IMR-90 (cell line): Measurements from ENCODE around the gene PAFAH1B2. TPM values are rescaled to one million over a fixed set of nuclear protein-coding genes. Genes with fewer than 3 reads are reported as not detected.

ENCODE experiments used
- ATAC-seq: fragments of 200-7000 bp; cut with Tn5 transposase; 2 replicates; pipeline ENCODE4 v1.9.1; 2020; ENCODE audit warnings: low read depth, mild to moderate bottlenecking, moderate library complexity
- BruUV-seq: library from RNA; stranded (reverse); fragments of 400-500 nt; replicated peaks from 2 replicates; lab custom pipeline; 2021; lab: Mats Ljungman, UMichigan
- CTCF ChIA-PET: fragments of 300-600 bp; formaldehyde crosslinking; extraction: SDS; loops from one replicate; lab custom pipeline; 2021; ENCODE audit warnings: antibody characterized with exemption; lab: Yijun Ruan, JAX
- POLR2A ChIA-PET: fragments of 300-600 bp; sonication (Branson Sonifier 250); formaldehyde crosslinking; loops from one replicate; lab custom pipeline; 2022; ENCODE audit warnings: antibody characterized with exemption; ENCODE audit not compliant: unreplicated experiment; lab: Charles Lee
- DNase-seq: peaks from one replicate; pipeline ENCODE4 v3.0.0; 2013
- H2AFZ ChIP-seq: replicated peaks from 2 replicates; pipeline ENCODE3; 2013; ENCODE audit warnings: low read length, mild to moderate bottlenecking; ENCODE audit not compliant: poor library complexity
- H2AK5ac ChIP-seq: 2 replicates; pipeline ENCODE4 v1.6.1; 2013; ENCODE audit warnings: low read depth, low read length, inconsistent platforms
- H2AK9ac ChIP-seq: replicated peaks from 2 replicates; pipeline ENCODE3; 2013; ENCODE audit warnings: mild to moderate bottlenecking, low read depth, low read length, moderate library complexity; ENCODE audit not compliant: poor library complexity
- H2BK120ac ChIP-seq: 2 replicates; pipeline ENCODE4 v1.6.1; 2013; ENCODE audit warnings: low read depth, low read length, inconsistent platforms
- H2BK15ac ChIP-seq: 3 replicates; pipeline ENCODE4 v1.6.1; 2013; ENCODE audit warnings: low read depth, low read length, inconsistent platforms
- H2BK20ac ChIP-seq: 2 replicates; pipeline ENCODE4 v1.6.1; 2013; ENCODE audit warnings: low read depth, mild to moderate bottlenecking, inconsistent platforms, low read length, moderate library complexity
- H2BK5ac ChIP-seq: 2 replicates; pipeline ENCODE4 v1.6.1; 2013; ENCODE audit warnings: mild to moderate bottlenecking, low read depth, low read length, inconsistent platforms; ENCODE audit not compliant: poor library complexity, severe bottlenecking
- H3K14ac ChIP-seq: replicated peaks from 2 replicates; pipeline ENCODE4 v1.6.1; 2013; ENCODE audit warnings: low read depth, low read length, inconsistent platforms
- H3K18ac ChIP-seq: 2 replicates; pipeline ENCODE4 v1.6.1; 2013; ENCODE audit warnings: low read depth, low read length, control low read depth
- H3K23ac ChIP-seq: 2 replicates; pipeline ENCODE4 v1.6.1; 2013; ENCODE audit warnings: low read depth, low read length, inconsistent platforms
- H3K27ac ChIP-seq: 2 replicates; pipeline ENCODE4 v1.5.1; 2013; ENCODE audit warnings: mild to moderate bottlenecking, control low read depth, low read length; ENCODE audit not compliant: insufficient read depth
- H3K27me3 ChIP-seq: 2 replicates; pipeline ENCODE4 v1.6.1; 2013; ENCODE audit warnings: low read length; ENCODE audit not compliant: control insufficient read depth, insufficient read depth
- H3K36me3 ChIP-seq: 2 replicates; pipeline ENCODE4 v1.6.1; 2013; ENCODE audit warnings: low read length, mixed read lengths; ENCODE audit not compliant: control insufficient read depth, insufficient read depth
- H3K4ac ChIP-seq: 2 replicates; pipeline ENCODE4 v1.6.1; 2013; ENCODE audit warnings: low read depth, low read length, inconsistent platforms
- H3K4me1 ChIP-seq: 2 replicates; pipeline ENCODE4 v1.6.1; 2013; ENCODE audit warnings: low read length, mixed read lengths; ENCODE audit not compliant: control insufficient read depth, insufficient read depth
- H3K4me2 ChIP-seq: 2 replicates; pipeline ENCODE4 v1.6.1; 2013; ENCODE audit warnings: low read depth, mild to moderate bottlenecking, control low read depth, low read length, moderate library complexity
- H3K4me3 ChIP-seq: 2 replicates; pipeline ENCODE4 v1.5.1; 2013; ENCODE audit warnings: low read depth, mild to moderate bottlenecking, control low read depth, low read length, moderate library complexity; ENCODE audit not compliant: insufficient read depth
- H3K56ac ChIP-seq: 2 replicates; pipeline ENCODE4 v1.6.1; 2013; ENCODE audit warnings: low read length, inconsistent platforms; ENCODE audit not compliant: insufficient read depth; ENCODE audit errors: extremely low read depth
- H3K79me1 ChIP-seq, 2 experiments: 2 replicates each; pipeline ENCODE4 v1.6.1; 2013; ENCODE audit warnings: low read length in 2 of 2, inconsistent platforms in 1 of 2, low read depth in 1 of 2
- H3K9ac ChIP-seq: 2 replicates; pipeline ENCODE4 v1.6.1; 2013; ENCODE audit warnings: low read depth, low read length, control low read depth
- H3K9me1 ChIP-seq: 2 replicates; pipeline ENCODE4 v1.6.1; 2013; ENCODE audit warnings: low read length, inconsistent platforms; ENCODE audit not compliant: insufficient read depth
- H3K9me3 ChIP-seq: 2 replicates; pipeline ENCODE4 v1.6.1; 2013; ENCODE audit warnings: low read length; ENCODE audit not compliant: control insufficient read depth, insufficient read depth
- H4K20me1 ChIP-seq: 2 replicates; pipeline ENCODE4 v1.6.1; 2013; ENCODE audit warnings: low read length, inconsistent platforms; ENCODE audit not compliant: insufficient read depth
- H4K5ac ChIP-seq: 2 replicates; pipeline ENCODE4 v1.6.1; 2013; ENCODE audit warnings: mild to moderate bottlenecking, low read depth, low read length, control low read depth
- H4K8ac ChIP-seq, 2 experiments: 2 replicates each; pipeline ENCODE4 v1.6.1; 2013; ENCODE audit warnings: low read depth in 2 of 2, low read length in 2 of 2, control low read depth in 1 of 2, inconsistent platforms in 1 of 2
- H4K91ac ChIP-seq: 2 replicates; pipeline ENCODE4 v1.6.1; 2013; ENCODE audit warnings: low read depth, low read length, inconsistent platforms; ENCODE audit not compliant: insufficient read depth
- CEBPB ChIP-seq: IDR thresholded peaks from 2 replicates; pipeline ENCODE4 v1.6.1; 2012; ENCODE audit warnings: low read depth, low read length, improper control_type of control experiment
- CTCF ChIP-seq: conservative IDR thresholded peaks from 2 replicates; pipeline ENCODE4 v1.5.1; 2012; ENCODE audit warnings: mild to moderate bottlenecking, low read depth, low read length, improper control_type of control experiment
- ELK1 ChIP-seq: fragments of 150-350 bp; IDR thresholded peaks from 2 replicates; pipeline ENCODE4 v1.6.1; 2016; ENCODE audit warnings: low read depth, mild to moderate bottlenecking, low read length, moderate library complexity, borderline replicate concordance
- FOS ChIP-seq: fragments of 150-350 bp; IDR thresholded peaks from 2 replicates; pipeline ENCODE4 v1.6.1; 2016; ENCODE audit warnings: low read depth, low read length
- MAFK ChIP-seq: IDR thresholded peaks from 2 replicates; pipeline ENCODE4 v1.6.1; 2012; ENCODE audit warnings: low read depth, low read length, improper control_type of control experiment
- MAZ ChIP-seq: IDR thresholded peaks from 2 replicates; pipeline ENCODE4 v1.6.1; 2012; ENCODE audit warnings: low read depth, mild to moderate bottlenecking, low read length, improper control_type of control experiment, moderate library complexity, borderline replicate concordance
- MXI1 ChIP-seq: IDR thresholded peaks from 2 replicates; pipeline ENCODE4 v1.6.1; 2012; ENCODE audit warnings: low read depth, mild to moderate bottlenecking, low read length, moderate library complexity, borderline replicate concordance
- NFE2L2 ChIP-seq: fragments of 150-350 bp; IDR thresholded peaks from 2 replicates; pipeline ENCODE4 v1.6.1; 2016; ENCODE audit warnings: low read depth, mild to moderate bottlenecking, low read length
- POLR2A ChIP-seq: IDR thresholded peaks from 2 replicates; pipeline ENCODE4 v1.6.1; 2012; ENCODE audit warnings: mild to moderate bottlenecking, low read depth, low read length
- RCOR1 ChIP-seq: IDR thresholded peaks from 2 replicates; pipeline ENCODE4 v1.6.1; 2012; ENCODE audit warnings: mild to moderate bottlenecking, low read length, improper control_type of control experiment; ENCODE audit not compliant: insufficient replicate concordance
- RFX5 ChIP-seq: IDR thresholded peaks from 2 replicates; pipeline ENCODE4 v1.8.0; 2012; ENCODE audit warnings: low read depth, mild to moderate bottlenecking, low read length, moderate library complexity
- USF2 ChIP-seq: fragments of 150-350 bp; IDR thresholded peaks from 2 replicates; pipeline ENCODE4 v1.6.1; 2017; ENCODE audit warnings: mild to moderate bottlenecking, antibody characterized with exemption, low read length, low read depth
- dilution Hi-C: fragments of 300-500 bp; cut with HindIII; formaldehyde crosslinking; loops from one replicate; pipeline ENCODE4 v1.14.3; 2018; ENCODE audit warnings: low sequenced_read_pairs; ENCODE audit not compliant: unreplicated experiment
- in situ Hi-C: fragments of 300-500 bp; cut with MboI; formaldehyde crosslinking; loops from 3 replicates; pipeline ENCODE4 v1.14.3; 2019; ENCODE audit warnings: low sequenced_read_pairs, inconsistent platforms, mixed read lengths
- intact Hi-C: fragments of 100-400 bp; cut with micrococcal nuclease; formaldehyde crosslinking; loops from 2 replicates; pipeline ENCODE4 v1.10.0; 2022
- polyA plus RNA-seq, 3 experiments: library from polyadenylated mRNA; depleted of rRNA; stranded (reverse); fragments of >200 nt; gene quantifications; 2 replicates each; pipeline ENCODE4 v1.2.3, GENCODE V29; 2012; ENCODE audit warnings: low replicate concordance in 1 of 3
- total RNA-seq: library from RNA; depleted of rRNA; stranded (reverse); fragments of >200 nt; gene quantifications from 2 replicates; pipeline ENCODE4 v1.2.3, GENCODE V29; 2012

PAFAH1B2 gene
- total and polyA plus RNA-seq, 2 of the 4 experiments (the other 2 are of a cell fraction), result 29.8 to 280 TPM

- H3K9me1 ChIP-seq, result no peaks in the 10 kb centered on the region
- no peak overlapping the region for H4K5ac ChIP-seq
- H3K79me1 ChIP-seq, result no peaks in the 10 kb centered on the region
- H3K4me3 ChIP-seq, result no peak overlapping the region
- no peak overlapping the region for H4K8ac ChIP-seq
- no peak overlapping the region for H2BK20ac ChIP-seq
- POLR2A ChIA-PET, result no interaction called here
- no peak overlapping the region for H2AK9ac ChIP-seq
- intact Hi-C loops (no loop called here), dilution Hi-C loops (no loop called here), in situ Hi-C loops (no loop called here)
- H3K9me3 ChIP-seq, result no peaks in the 10 kb centered on the region
- no peak overlapping the region for H3K4me2 ChIP-seq
- no peak for ATAC-seq
- BruUV-seq, result no TSS peak
- no peaks in the 10 kb centered on the region for H3K36me3 ChIP-seq
- no peak for DNase-seq
- H3K9ac ChIP-seq, result no peak overlapping the region
- CTCF ChIA-PET, result no interaction called here
- no peak overlapping the region for H2BK120ac ChIP-seq
- H2AFZ ChIP-seq, result no peak overlapping the region
- H4K20me1 ChIP-seq, result no peaks in the 10 kb centered on the region
- no peak overlapping the region for H4K91ac ChIP-seq
- no peak overlapping the region for H3K56ac ChIP-seq
- H3K14ac ChIP-seq, result no peak overlapping the region
- peaks cover 2% of the 10 kb centered on the region; the same call in 1 of the 2 replicates for H3K4me1 ChIP-seq
- no peak overlapping the region for H2BK15ac ChIP-seq
- no peak overlapping the region for H2BK5ac ChIP-seq
- TF ChIP-seq NFE2L2 (no peak), MXI1 (no peak), POLR2A (no peak), ELK1 (no peak), RCOR1 (no peak), USF2 (no peak), CTCF (no peak), RFX5 (no peak), CEBPB (no peak), MAFK (no peak), MAZ (no peak), FOS (no peak)
- no peak overlapping the region for H3K23ac ChIP-seq
- no peak overlapping the region for H3K27ac ChIP-seq
- no peak overlapping the region for H2AK5ac ChIP-seq
- no peak overlapping the region for H3K18ac ChIP-seq
- H3K27me3 ChIP-seq, result no peaks in the 10 kb centered on the region; the same call in 1 of the 2 replicates
- H3K4ac ChIP-seq, result no peak overlapping the region
These were observed 26.4 kb upstream of the PAFAH1B2 start for GRCh38 chr11:117117681-117118080.
